K562 (cell line): Measurements from ENCODE around the gene PRRC2C. TPM values are rescaled to one million over a fixed set of nuclear protein-coding genes. Genes with fewer than 3 reads are reported as not detected.
"Not testable (repeated sequence)": the region's sequence is repeated elsewhere in the genome, so short reads cannot be mapped to it uniquely, and the experiment has no call there.

Experiments used
- ATAC-seq: fragments of 200-7000 bp; cut with Tn5 transposase; 3 replicates; pipeline ENCODE4 v1.9.1; 2020; ENCODE audit warnings: moderate library complexity
- BruUV-seq: library from RNA; stranded (reverse); fragments of 400-500 nt; replicated peaks from 2 replicates; lab custom pipeline; 2021; lab: Mats Ljungman, UMichigan
- CTCF ChIA-PET: fragments of 300-600 bp; formaldehyde crosslinking; extraction: SDS; loops from one replicate; lab custom pipeline; 2021; ENCODE audit warnings: low intra/inter-chr PET ratio; lab: Yijun Ruan, JAX
- POLR2A ChIA-PET: fragments of 300-600, 350-650 bp; sonication (Branson Sonifier 250); formaldehyde crosslinking; extraction: SDS; loops from one replicate; lab custom pipeline; 2021; ENCODE audit warnings: antibody characterized with exemption, inconsistent platforms; lab: Yijun Ruan, JAX
- DNase-seq, 4 experiments: peaks; one replicate each; pipeline versions ENCODE4 v3.0.0 to v3.0.0-alpha.2; 2011 to 2018; ENCODE audit warnings: low spot score in 3 of 4, mixed read lengths in 3 of 4; ENCODE audit errors: extremely low read depth in 1 of 4
- FAIRE-seq: peaks from 2 replicates; lab custom pipeline; 2011; peaks lifted over from hg19 to GRCh38; lab: Jason Lieb, UNC
- H2AFZ ChIP-seq: 2 replicates; pipeline ENCODE4 v1.6.0; 2011; ENCODE audit warnings: low read depth, low read length, control low read depth, inconsistent platforms
- H3K27ac ChIP-seq: fragments of 200-600 bp; 3 replicates; pipeline ENCODE4 v1.8.0; 2011; ENCODE audit warnings: low read depth, mild to moderate bottlenecking, control low read depth, inconsistent platforms, low read length, moderate library complexity, mixed read lengths; ENCODE audit errors: extremely low read depth
- H3K27me3 ChIP-seq, 2 experiments: fragments of 300-600 bp in 1 of 2; 2 replicates in 1 of 2; 3 replicates in 1 of 2; pipeline versions ENCODE4 v1.6.0 to v1.8.0; 2011; ENCODE audit warnings: inconsistent platforms in 2 of 2, low read length in 2 of 2, mild to moderate bottlenecking in 1 of 2, mixed read lengths in 1 of 2, moderate library complexity in 1 of 2; ENCODE audit not compliant: control insufficient read depth in 2 of 2, insufficient read depth in 2 of 2
- H3K36me3 ChIP-seq: fragments of 300-600 bp; 3 replicates; pipeline ENCODE4 v1.8.0; 2011; ENCODE audit warnings: mild to moderate bottlenecking, low read length, inconsistent platforms; ENCODE audit not compliant: control insufficient read depth, insufficient read depth
- H3K4me1 ChIP-seq, 2 experiments: fragments of 200-600 bp in 1 of 2; replicated peaks in 1 of 2; 2 replicates in 1 of 2; 3 replicates in 1 of 2; pipeline versions ENCODE4 v1.5.1 to v1.8.0; 2011; ENCODE audit warnings: inconsistent platforms in 2 of 2, low read length in 2 of 2, mild to moderate bottlenecking in 1 of 2, mixed read lengths in 1 of 2, moderate library complexity in 1 of 2; ENCODE audit not compliant: control insufficient read depth in 2 of 2, insufficient read depth in 2 of 2
- H3K4me2 ChIP-seq: 2 replicates; pipeline ENCODE4 v1.6.1; 2011; ENCODE audit warnings: low read length, control low read depth, inconsistent platforms, mixed read lengths; ENCODE audit not compliant: insufficient read depth
- H3K4me3 ChIP-seq: fragments of 200-600 bp; sonication (generic), shearing (Covaris generic); 2 replicates; pipeline ENCODE4 v1.5.1; 2016; ENCODE audit warnings: control low read depth, inconsistent platforms
- H3K79me2 ChIP-seq: fragments of 200-600 bp; 3 replicates; pipeline ENCODE4 v1.8.0; 2011; ENCODE audit warnings: low read length, inconsistent platforms; ENCODE audit not compliant: control insufficient read depth, insufficient read depth
- H3K9ac ChIP-seq, 2 experiments: 2 replicates each; pipeline versions ENCODE4 v1.6.0 to v1.6.1; 2011; ENCODE audit warnings: low read depth in 2 of 2, low read length in 2 of 2, control low read depth in 1 of 2, inconsistent platforms in 1 of 2, mild to moderate bottlenecking in 1 of 2, mixed read lengths in 1 of 2; ENCODE audit not compliant: insufficient read depth in 1 of 2
- H3K9me1 ChIP-seq: one replicate; pipeline ENCODE4 v1.6.0; 2011; ENCODE audit warnings: inconsistent platforms, mild to moderate bottlenecking, low read length, moderate library complexity; ENCODE audit not compliant: control insufficient read depth, insufficient read depth
- H3K9me3 ChIP-seq: replicated peaks from 2 replicates; pipeline ENCODE4 v1.5.1; 2011; ENCODE audit warnings: low read depth, low read length, inconsistent platforms; ENCODE audit not compliant: control insufficient read depth, insufficient read depth
- H4K20me1 ChIP-seq: replicated peaks from 2 replicates; pipeline ENCODE4 v1.6.1; 2011; ENCODE audit warnings: low read length, inconsistent platforms, mixed read lengths; ENCODE audit not compliant: control insufficient read depth, insufficient read depth
- NFYB ChIP-seq: IDR thresholded peaks from 2 replicates; pipeline ENCODE4 v1.6.1; 2011; ENCODE audit warnings: mild to moderate bottlenecking, moderate library complexity; ENCODE audit not compliant: insufficient read length; ENCODE audit errors: extremely low read depth
- WGBS: fragments of 100-300 bp; shearing (Covaris generic); methylation state at CpG from one replicate; pipeline ENCODE4 v1.1.6; 2016; ENCODE audit warnings: low coverage, mixed read lengths; ENCODE audit not compliant: insufficient coverage; ENCODE audit errors: missing lambda C conversion rate; 5-methylcytosine and 5-hydroxymethylcytosine counted together
- in situ Hi-C: fragments of 300-500 bp; cut with MboI; formaldehyde crosslinking; loops from 4 replicates; pipeline ENCODE4 v1.15.0; 2018; ENCODE audit warnings: inconsistent platforms, mixed read lengths
- intact Hi-C: fragments of 100-400 bp; cut with micrococcal nuclease; formaldehyde crosslinking; loops from 2 replicates; pipeline ENCODE4 v1.14.2; 2022
- polyA plus RNA-seq, 8 experiments: library from polyadenylated mRNA; depleted of rRNA in 4 of 8; stranded (reverse) in 5 of 8; unstranded in 3 of 8; fragments of >200 nt; fragmentation: Nextera tagmentation in 2 of 8; fragmentation: Illumina TruSeq in 1 of 8; extraction: Ambion mirVana in 2 of 8; extraction: Trizol in 1 of 8; gene quantifications; 2 replicates each; pipeline versions ENCODE4 v1.2.1 to v1.2.3, GENCODE V29; 2011 to 2014; ENCODE audit warnings: inconsistent platforms in 1 of 8, missing spikeins in 1 of 8
- total RNA-seq, 7 experiments: library from RNA; depleted of rRNA in 6 of 7; stranded (reverse); fragments of >200 nt in 6 of 7; fragmentation: Illumina TruSeq in 2 of 7; extraction: Trizol in 2 of 7; gene quantifications; 2 replicates each; pipeline versions ENCODE4 v1.2.1 to v1.2.3, GENCODE V29; 2011 to 2021; ENCODE audit warnings: low replicate concordance in 1 of 7

PRRC2C gene
- total and polyA plus RNA-seq, 9 of the 15 experiments (the other 6 are each of a cell fraction or from before 2014, with no cell fraction given) = 61.9 to 237 (median 105) TPM

DNA sequence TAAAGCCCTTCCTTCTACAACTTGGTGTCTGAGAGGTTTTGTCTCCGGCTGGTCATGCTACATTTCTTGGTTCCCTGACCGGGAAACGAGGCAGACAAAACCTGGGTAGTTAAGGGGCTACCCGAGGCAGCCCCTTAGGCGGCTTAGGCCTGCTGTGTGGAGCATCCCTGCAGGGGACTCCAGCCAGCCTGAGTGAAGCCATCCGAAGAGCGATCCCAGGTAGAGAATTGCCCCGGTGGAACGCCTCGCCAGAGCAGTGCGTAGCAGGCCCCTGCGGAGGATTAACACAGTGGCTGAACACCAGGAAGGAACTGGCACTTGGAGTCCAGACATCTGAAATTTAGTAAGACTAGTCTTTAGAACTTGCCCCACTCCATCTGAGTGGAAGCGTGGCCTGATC lies 115.5 kb downstream of the PRRC2C start:
- H3K4me1 ChIP-seq = no peaks in the 10 kb centered on the region
- no peaks in the 10 kb centered on the region for H3K27me3 ChIP-seq
- intact Hi-C loops = no loop called here
- no TSS peak for BruUV-seq
- H3K4me2 ChIP-seq = no peak overlapping the region
- 75% methylated on average over 13 of the region's 13 CpGs for WGBS
- H4K20me1 ChIP-seq = no peaks in the 10 kb centered on the region
- no peaks in the 10 kb centered on the region for H3K9me3 ChIP-seq
- no peaks in the 10 kb centered on the region for H3K9me1 ChIP-seq
- H3K4me3 ChIP-seq = no peak overlapping the region
- CTCF ChIA-PET = no interaction called here
- no peaks in the 10 kb centered on the region for H3K79me2 ChIP-seq
- in situ Hi-C loops = loop anchor here (25.0 kb wide), 1 partner anchor 1064 kb away; the partner anchor contains the start of gene GORAB
- no peak overlapping the region for H2AFZ ChIP-seq
- H3K27ac ChIP-seq = no peak overlapping the region
- no peak overlapping the region; a peak in 1 of 4 replicates for H3K9ac ChIP-seq
- no peak for TF ChIP-seq NFYB
- FAIRE-seq (no peak), DNase-seq (no peak), ATAC-seq (peak; percentile 55)
- POLR2A ChIA-PET = no interaction called here
- H3K36me3 ChIP-seq = no peaks in the 10 kb centered on the region

- CTCF ChIA-PET, FAIRE-seq: not testable (repeated sequence)
- POLR2A ChIA-PET = interaction anchor here (0.6 kb wide), 1 partner anchor 239 kb away, joined by 3 read pairs; no protein-coding TSS in a partner anchor
Observed at GRCh38 chr1:171603042-171603441, 117.7 kb downstream of the PRRC2C start.

More at GRCh38 chr1:171603042-171603441, 117.7 kb downstream of the PRRC2C start:
- H3K36me3 ChIP-seq, H4K20me1 ChIP-seq, ATAC-seq, H3K27me3 ChIP-seq, H2AFZ ChIP-seq, BruUV-seq, intact Hi-C loops, H3K4me3 ChIP-seq, H3K9me3 ChIP-seq, H3K9ac ChIP-seq, H3K79me2 ChIP-seq, H3K9me1 ChIP-seq, H3K4me2 ChIP-seq, H3K27ac ChIP-seq, H3K4me1 ChIP-seq, DNase-seq: not testable (repeated sequence)
- in situ Hi-C loops = loop anchor here (25.0 kb wide), 1 partner anchor 1066 kb away; the partner anchor contains the start of gene GORAB
- WGBS = 60% methylated on average over 5 of the region's 6 CpGs
